GM10266 (cell line): ENCODE data around the gene SNX15.

Experiments used
- DNase-seq: peaks from one replicate; pipeline ENCODE4 v3.0.0; 2012; ENCODE audit errors: extremely low spot score
- CTCF ChIP-seq: IDR thresholded peaks from 2 replicates; pipeline ENCODE4 v1.5.1; 2012; ENCODE audit warnings: mild to moderate bottlenecking, low read depth; ENCODE audit not compliant: control insufficient read depth, insufficient read depth; ENCODE audit errors: missing control alignments

The SNX15 gene

DNA sequence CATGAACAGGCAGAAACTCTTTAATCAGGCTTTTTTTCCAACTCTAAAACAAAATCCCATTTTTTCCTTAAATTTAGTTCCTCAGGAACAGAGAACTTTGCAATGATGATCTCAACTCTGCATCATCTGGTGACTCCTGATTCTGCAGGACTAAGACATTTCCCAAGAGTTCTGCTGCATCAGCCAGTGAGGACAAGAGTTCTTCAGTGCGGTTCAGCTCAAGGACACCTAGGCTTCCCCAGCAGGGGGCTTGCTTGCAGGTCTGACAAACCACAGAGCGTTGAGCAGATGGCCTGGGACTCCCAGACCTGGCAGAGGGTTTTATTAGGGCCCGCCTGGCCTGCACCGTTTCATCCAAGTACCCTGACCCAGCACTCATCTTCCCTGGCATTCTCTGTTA is 50.2 kb downstream of the SNX15 start:
- TF ChIP-seq CTCF: no peak
- DNase-seq: no peak

GRCh38 chr11:65078151-65078550 is 50.9 kb downstream of the SNX15 start:
- peak; percentile 63 for DNase-seq
- TF ChIP-seq CTCF: peak; percentile 64

DNA sequence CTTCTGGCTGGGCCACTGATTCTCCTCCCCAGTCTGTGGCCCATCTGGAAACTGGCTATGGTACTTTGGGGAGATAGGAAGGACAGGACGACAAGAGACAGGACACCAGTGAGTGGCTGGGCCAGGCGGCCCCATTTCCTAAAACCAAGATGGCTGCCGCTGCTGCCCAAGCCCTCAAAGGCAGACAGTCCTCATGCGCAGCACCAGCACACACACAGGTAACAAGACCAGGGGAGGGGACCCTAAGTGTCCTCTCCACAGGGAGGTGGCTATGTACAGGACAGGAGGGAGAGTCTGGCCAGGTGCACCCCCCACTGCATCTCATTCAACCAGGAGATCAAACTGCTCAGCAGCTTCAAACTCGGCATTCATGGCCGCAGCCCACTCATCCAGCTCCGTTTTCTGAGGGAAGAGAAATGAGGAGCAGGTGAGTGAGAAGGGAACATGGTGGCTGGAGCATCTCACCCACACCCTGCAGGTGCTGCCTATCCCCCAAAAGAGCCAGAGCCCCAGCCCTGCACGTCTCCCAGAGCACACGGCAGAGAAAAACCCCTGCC is 51.6 kb downstream of the SNX15 start:
- TF ChIP-seq CTCF: no peak
- DNase-seq: no peak

DNA sequence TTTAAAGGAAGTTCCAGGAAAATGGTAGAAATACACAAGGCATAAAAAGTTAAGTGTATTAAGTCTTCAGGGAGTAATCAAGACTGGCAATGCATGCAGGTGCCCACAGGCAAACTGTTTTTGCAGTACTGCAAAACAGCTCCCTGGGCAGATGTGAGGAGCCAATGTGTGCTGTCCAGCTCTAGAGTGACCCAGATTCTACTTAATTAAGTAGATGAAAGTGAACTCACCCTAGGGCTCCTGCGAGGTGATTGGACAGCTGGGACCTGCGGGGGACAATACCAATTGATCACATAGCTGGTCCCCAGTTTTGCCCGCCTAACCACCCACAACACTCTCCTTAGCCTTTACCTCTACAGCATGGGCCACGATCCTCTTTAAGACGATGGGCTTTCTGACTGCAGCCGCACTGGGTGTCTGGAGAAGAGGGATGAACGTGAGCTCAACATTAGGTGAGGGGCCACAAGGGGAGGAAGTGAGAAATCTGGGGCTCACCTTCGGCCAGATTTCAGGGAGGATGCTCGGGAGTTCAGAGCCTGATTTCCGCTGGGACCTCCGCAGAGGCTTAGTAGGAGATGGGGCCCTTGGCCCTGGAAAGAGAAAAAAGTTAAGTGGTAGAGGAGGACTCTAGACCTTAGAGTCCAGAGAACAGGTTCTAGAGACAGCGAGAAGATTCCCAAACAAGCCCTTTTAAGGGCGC is 56.0 kb downstream of the SNX15 start:
- DNase-seq: no peak
- TF ChIP-seq CTCF: no peak

GRCh38 chr11:65083834-65084597 is 56.8 kb downstream of the SNX15 start, which contains the start of the genes CDCA5 and ZFPL1:
Gene CDCA5, minus strand, starts transcription at chr11:65084040. Its CDS starts 62 bp downstream, at chr11:65083978.
Gene ZFPL1, plus strand, starts transcription at chr11:65084222. Its CDS starts 477 bp downstream, at chr11:65084699.
- peak; percentile 98 for DNase-seq
- no peak for TF ChIP-seq CTCF

- TF ChIP-seq CTCF: no peak
- no peak for DNase-seq
Measured at GRCh38 chr11:65084598-65085375, 57.5 kb downstream of the SNX15 start.
